GM21619 (cell line): Measurements from ENCODE around the gene SLC41A1.
"Not testable (repeated sequence)": the region's sequence is repeated elsewhere in the genome, so short reads cannot be mapped to it uniquely, and the experiment has no call there.

Experiments
- ATAC-seq: cut with Tn5 transposase; IDR thresholded peaks from one replicate; pipeline ENCODE4 v1.9.1; 2021; ENCODE audit not compliant: unreplicated experiment

The SLC41A1 gene

GRCh38 chr1:205812878-205813754, at the start of gene SLC41A1:
TSS of gene SLC41A1 (minus strand) at chr1:205813198. CDS start at chr1:205810441, 2,757 bp downstream.
- peak; percentile 88 for ATAC-seq

GRCh38 chr1:205861540-205861939, 48.5 kb upstream of the SLC41A1 start:
- ATAC-seq: no peak

GRCh38 chr1:205858141-205858961, 45.4 kb upstream of the SLC41A1 start:
- no peak for ATAC-seq

GRCh38 chr1:205857501-205857900, 44.5 kb upstream of the SLC41A1 start:
- not testable (repeated sequence) for ATAC-seq

- ATAC-seq: no peak
Observed at GRCh38 chr1:205856433-205856832, 43.4 kb upstream of the SLC41A1 start.

GRCh38 chr1:205852969-205853368, 40.0 kb upstream of the SLC41A1 start:
- ATAC-seq: no peak

- no peak for ATAC-seq
Observed at GRCh38 chr1:205851993-205852392, 39.0 kb upstream of the SLC41A1 start.

GRCh38 chr1:205849619-205850355, 36.8 kb upstream of the SLC41A1 start, which contains the start of gene PM20D1:
TSS of gene PM20D1 (minus strand) at chr1:205850132. CDS start at chr1:205850072, 60 bp downstream.
- ATAC-seq: peak; percentile 94

- ATAC-seq: no peak
Observed at GRCh38 chr1:205843036-205843859, 30.2 kb upstream of the SLC41A1 start.

GRCh38 chr1:205842229-205842628, 29.2 kb upstream of the SLC41A1 start:
- no peak for ATAC-seq

GRCh38 chr1:205840146-205840923, 27.3 kb upstream of the SLC41A1 start:
- no peak for ATAC-seq

- ATAC-seq: no peak
Observed at GRCh38 chr1:205837382-205837970, 24.5 kb upstream of the SLC41A1 start.

- ATAC-seq: no peak
Observed at GRCh38 chr1:205834751-205835150, 21.8 kb upstream of the SLC41A1 start.

- ATAC-seq: no peak
Observed at GRCh38 chr1:205832326-205832751, 19.3 kb upstream of the SLC41A1 start.

GRCh38 chr1:205827623-205828022, 14.6 kb upstream of the SLC41A1 start:
- no peak for ATAC-seq

- no peak for ATAC-seq
Observed at GRCh38 chr1:205826995-205827394, 14.0 kb upstream of the SLC41A1 start.

- no peak for ATAC-seq
Observed at GRCh38 chr1:205826016-205826806, 13.2 kb upstream of the SLC41A1 start.

GRCh38 chr1:205824180-205824579, 11.2 kb upstream of the SLC41A1 start:
- no peak for ATAC-seq
